Fibroblast of pulmonary artery (primary cell): ENCODE data around the gene MAS1L.

Source experiments
- DNase-seq: peaks from one replicate; pipeline ENCODE4 v3.0.0-alpha.2; 2010; ENCODE audit warnings: low read depth
- H3K4me3 ChIP-seq: replicated peaks from 2 replicates; pipeline ENCODE4 v1.5.1; 2011; ENCODE audit warnings: low read depth, mild to moderate bottlenecking, control low read depth, low read length, moderate library complexity
- TF ChIP-seq, protein P1 (sequence below): IDR thresholded peaks from 2 replicates; pipeline ENCODE4 v1.5.1; 2011; ENCODE audit warnings: mild to moderate bottlenecking, control low read depth, low read length, inconsistent platforms; ENCODE audit errors: missing control alignments

MAS1L gene

DNA sequence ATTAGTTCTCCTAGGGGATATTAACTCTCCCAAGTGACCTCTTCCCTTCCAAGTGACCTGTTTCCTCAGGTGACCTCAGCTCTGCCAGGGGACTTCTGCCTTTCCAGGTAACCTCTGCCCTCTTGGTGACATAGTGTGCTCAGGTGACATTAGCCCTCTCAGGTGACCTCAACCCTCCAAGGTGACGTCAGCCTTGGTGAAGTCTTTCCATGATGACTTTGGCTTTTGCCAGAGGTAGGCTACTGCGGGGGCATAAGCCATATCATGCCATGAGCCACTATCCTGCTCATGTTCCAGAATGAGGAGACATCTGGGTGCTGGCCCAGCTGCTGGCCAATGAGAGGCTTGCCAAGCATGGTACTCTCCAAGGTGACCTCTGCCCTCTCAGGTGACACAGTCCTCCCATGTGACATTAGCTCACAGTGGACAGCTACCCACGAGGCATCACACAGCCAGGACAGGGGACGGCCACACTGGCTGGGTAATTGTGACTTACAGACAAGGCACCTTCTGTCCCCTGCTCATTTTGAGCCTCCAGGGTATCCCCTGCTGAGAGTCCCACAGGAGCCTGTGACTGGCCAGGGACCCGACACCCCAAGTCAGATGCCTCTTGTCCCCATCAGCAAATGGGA, 40.7 kb upstream of the MAS1L start:
- TF ChIP-seq, protein P1, sequence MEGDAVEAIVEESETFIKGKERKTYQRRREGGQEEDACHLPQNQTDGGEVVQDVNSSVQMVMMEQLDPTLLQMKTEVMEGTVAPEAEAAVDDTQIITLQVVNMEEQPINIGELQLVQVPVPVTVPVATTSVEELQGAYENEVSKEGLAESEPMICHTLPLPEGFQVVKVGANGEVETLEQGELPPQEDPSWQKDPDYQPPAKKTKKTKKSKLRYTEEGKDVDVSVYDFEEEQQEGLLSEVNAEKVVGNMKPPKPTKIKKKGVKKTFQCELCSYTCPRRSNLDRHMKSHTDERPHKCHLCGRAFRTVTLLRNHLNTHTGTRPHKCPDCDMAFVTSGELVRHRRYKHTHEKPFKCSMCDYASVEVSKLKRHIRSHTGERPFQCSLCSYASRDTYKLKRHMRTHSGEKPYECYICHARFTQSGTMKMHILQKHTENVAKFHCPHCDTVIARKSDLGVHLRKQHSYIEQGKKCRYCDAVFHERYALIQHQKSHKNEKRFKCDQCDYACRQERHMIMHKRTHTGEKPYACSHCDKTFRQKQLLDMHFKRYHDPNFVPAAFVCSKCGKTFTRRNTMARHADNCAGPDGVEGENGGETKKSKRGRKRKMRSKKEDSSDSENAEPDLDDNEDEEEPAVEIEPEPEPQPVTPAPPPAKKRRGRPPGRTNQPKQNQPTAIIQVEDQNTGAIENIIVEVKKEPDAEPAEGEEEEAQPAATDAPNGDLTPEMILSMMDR = no peak
- H3K4me3 ChIP-seq = no peak overlapping the region
- no peak for DNase-seq

DNA sequence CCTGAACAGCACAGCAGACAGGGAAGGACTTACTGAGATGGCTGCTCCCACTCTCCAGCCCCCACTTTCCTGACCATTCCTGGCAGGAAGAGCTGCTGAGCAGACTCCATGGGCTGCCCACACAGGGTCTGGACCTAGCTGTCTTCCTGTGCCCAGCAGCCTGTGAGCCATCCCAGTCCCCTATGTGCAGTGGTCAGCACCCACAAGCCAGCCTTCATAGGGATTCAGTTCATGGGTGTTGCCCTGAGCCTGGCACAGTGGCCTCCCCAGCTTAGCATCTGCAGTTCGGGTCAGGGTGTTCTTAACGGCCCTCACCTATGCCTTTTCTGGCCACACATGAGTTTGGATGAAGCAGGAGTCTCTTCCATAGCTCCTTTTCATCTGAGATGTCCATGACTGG, 39.8 kb upstream of the MAS1L start:
- no peak for DNase-seq
- H3K4me3 ChIP-seq = no peak overlapping the region
- TF ChIP-seq, protein P1 = no peak

DNA sequence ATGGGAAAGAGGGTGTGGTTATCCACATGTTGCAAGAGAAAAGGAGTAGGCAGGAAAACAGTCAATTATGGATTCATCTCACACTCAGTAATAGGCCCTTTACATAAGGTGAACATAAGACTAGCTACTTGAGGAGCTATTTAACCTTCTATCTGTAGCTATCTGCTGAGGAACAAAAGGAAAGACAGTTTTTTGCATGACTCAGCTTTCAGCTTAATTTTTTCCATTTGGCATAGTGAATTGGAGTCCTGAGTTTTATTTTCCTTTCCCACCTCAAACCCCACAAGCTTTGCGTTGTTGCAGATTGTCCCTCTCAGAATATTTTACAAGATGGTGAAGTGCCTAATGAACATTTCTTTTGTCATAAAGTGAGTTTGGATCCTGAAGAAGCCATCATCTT, 39.4 kb upstream of the MAS1L start:
- TF ChIP-seq, protein P1 = no peak
- H3K4me3 ChIP-seq = no peak overlapping the region
- DNase-seq = no peak

DNA sequence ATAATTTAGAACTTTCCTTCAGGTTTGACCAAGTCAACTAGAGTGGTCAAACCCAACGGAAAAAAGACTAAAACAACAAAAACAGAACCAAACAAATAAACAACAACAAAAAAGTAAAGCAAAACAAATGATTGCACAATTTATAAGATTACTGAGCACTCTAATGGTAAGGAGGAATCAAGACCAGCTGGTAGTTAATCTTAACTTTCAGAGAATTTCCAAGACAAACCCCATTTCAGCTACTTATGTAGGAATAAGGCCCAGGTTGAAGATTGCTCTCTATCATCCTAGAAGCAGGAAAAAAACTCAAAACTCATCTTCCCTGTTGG, 37.5 kb upstream of the MAS1L start:
- H3K4me3 ChIP-seq = no peak overlapping the region
- no peak for DNase-seq
- TF ChIP-seq, protein P1 = no peak

DNA sequence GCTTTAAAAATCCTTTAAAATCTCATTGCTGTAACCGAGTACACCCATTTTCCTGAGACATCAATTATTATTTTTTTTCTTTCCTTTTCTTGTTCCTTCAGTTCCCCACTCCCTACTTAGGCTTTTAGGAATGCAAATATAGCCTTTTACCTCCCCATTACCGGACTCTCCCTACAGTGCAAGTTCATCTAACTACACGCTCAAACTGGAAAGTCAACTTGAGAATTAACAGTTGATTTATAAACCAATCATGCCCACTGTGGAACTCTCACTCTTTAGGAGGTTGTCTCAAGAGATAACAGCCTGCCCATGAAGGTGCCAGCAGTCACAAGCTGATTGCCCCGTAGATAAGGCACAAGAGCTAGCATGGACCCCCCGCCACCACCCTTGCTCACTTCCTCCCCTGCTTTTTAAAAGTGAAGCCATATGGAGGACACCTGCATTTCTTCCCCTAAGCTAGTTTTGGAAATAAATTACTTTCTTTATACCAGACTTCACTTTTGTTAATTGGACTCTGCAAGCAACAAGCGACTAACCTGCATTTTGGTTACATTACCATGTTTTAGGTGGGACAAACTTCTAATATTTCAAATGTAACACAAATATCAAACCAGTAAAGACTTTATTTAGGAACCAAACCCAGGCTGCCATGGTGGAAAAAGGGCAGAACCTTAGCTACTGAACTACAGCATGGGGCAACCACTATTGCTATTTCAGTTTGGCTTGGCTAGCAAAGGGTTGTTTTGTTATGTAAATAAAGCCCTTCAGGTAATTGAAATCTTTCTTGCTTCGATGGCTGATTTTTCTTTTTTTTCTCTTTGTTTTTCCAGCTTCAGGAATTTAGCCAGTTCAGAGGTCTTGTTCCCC, 36.9 kb upstream of the MAS1L start:
- no peak overlapping the region for H3K4me3 ChIP-seq
- no peak for DNase-seq
- TF ChIP-seq, protein P1 = no peak

DNA sequence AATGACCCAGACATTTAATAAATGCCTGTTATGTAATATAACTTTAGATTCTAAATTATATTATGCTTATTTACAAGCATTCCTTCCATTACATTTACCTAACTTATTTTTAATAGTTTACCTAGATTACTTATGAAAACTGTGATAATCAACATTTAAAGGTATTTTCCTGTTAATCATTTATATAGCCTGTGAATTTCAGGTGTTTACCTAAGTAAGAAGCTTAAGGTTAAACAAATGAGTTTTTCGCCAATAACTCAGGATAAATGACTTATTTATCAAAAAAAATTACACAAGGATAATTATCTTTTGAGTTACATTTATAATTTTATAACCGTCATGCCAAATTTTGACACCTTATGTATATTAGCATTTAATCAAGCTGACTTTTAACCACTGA, 36.3 kb upstream of the MAS1L start:
- TF ChIP-seq, protein P1 = no peak
- no peak overlapping the region for H3K4me3 ChIP-seq
- DNase-seq = no peak
